HG02610 (cell line): ENCODE data around the gene ANP32E.

Experiments
- ATAC-seq: cut with Tn5 transposase; IDR thresholded peaks from one replicate; pipeline ENCODE4 v1.9.1; 2021; ENCODE audit warnings: mild to moderate bottlenecking, moderate library complexity; ENCODE audit not compliant: unreplicated experiment

The ANP32E gene

GRCh38 chr1:150173141-150173585 is 62.7 kb downstream of the ANP32E start:
- no peak for ATAC-seq

GRCh38 chr1:150171801-150172200 is 64.1 kb downstream of the ANP32E start:
- ATAC-seq, result no peak

GRCh38 chr1:150168960-150169601 is 66.8 kb downstream of the ANP32E start:
- ATAC-seq, result no peak
